Fibroblast of lung (primary cell): Measurements from ENCODE around the gene ARMCX2. TPM values are rescaled to one million over a fixed set of nuclear protein-coding genes. Genes with fewer than 3 reads are reported as not detected.

Experiments
- DNase-seq, 2 donors: peaks; one replicate each; pipeline versions ENCODE4 v3.0.0 to v3.0.0-alpha.2; 2010; ENCODE audit warnings: low read depth in 2 of 2
- H2AFZ ChIP-seq: 2 replicates; pipeline ENCODE4 v1.5.1; 2012; ENCODE audit warnings: low read length, control low read depth, inconsistent platforms
- H3K27ac ChIP-seq: 2 replicates; pipeline ENCODE4 v1.5.1; 2011; ENCODE audit warnings: low read length, control low read depth; ENCODE audit not compliant: insufficient read depth
- H3K27me3 ChIP-seq: 2 replicates; pipeline ENCODE4 v1.5.1; 2011; ENCODE audit warnings: mild to moderate bottlenecking, low read length; ENCODE audit not compliant: control insufficient read depth, insufficient read depth
- H3K36me3 ChIP-seq: 2 replicates; pipeline ENCODE4 v1.5.1; 2011; ENCODE audit warnings: low read length; ENCODE audit not compliant: control insufficient read depth, insufficient read depth
- H3K4me1 ChIP-seq: 2 replicates; pipeline ENCODE4 v1.5.1; 2011; ENCODE audit warnings: low read length; ENCODE audit not compliant: control insufficient read depth, insufficient read depth; ENCODE audit errors: extremely low read depth
- H3K4me2 ChIP-seq: 2 replicates; pipeline ENCODE4 v1.5.1; 2011; ENCODE audit warnings: low read length, control low read depth; ENCODE audit not compliant: insufficient read depth; ENCODE audit errors: extremely low read depth
- H3K4me3 ChIP-seq, 4 experiments: fragments of 200-600 bp in 1 of 4; sonication (generic) in 1 of 4; replicated peaks in 1 of 4; 2 replicates each; pipeline ENCODE4 v1.5.1; 2011 to 2016; ENCODE audit warnings: low read length in 4 of 4, low read depth in 3 of 4, mild to moderate bottlenecking in 3 of 4, control low read depth in 2 of 4, inconsistent platforms in 1 of 4, mixed read lengths in 1 of 4; ENCODE audit not compliant: insufficient read depth in 1 of 4; ENCODE audit errors: control extremely low read depth in 1 of 4
- H3K79me2 ChIP-seq: 2 replicates; pipeline ENCODE4 v1.5.1; 2012; ENCODE audit warnings: mild to moderate bottlenecking, low read length, inconsistent platforms; ENCODE audit not compliant: control insufficient read depth, insufficient read depth
- H3K9ac ChIP-seq: 2 replicates; pipeline ENCODE4 v1.5.1; 2011; ENCODE audit warnings: mild to moderate bottlenecking, low read length, control low read depth; ENCODE audit not compliant: insufficient read depth
- H3K9me3 ChIP-seq: 2 replicates; pipeline ENCODE4 v1.5.1; 2012; ENCODE audit warnings: low read depth, low read length; ENCODE audit not compliant: control insufficient read depth, insufficient read depth
- H4K20me1 ChIP-seq: 2 replicates; pipeline ENCODE4 v1.5.1; 2011; ENCODE audit warnings: low read length; ENCODE audit not compliant: control insufficient read depth, insufficient read depth; ENCODE audit errors: extremely low read depth
- CTCF ChIP-seq, 2 donors: IDR thresholded peaks in 1 of 2; conservative IDR thresholded peaks in 1 of 2; 1 replicate in 1 of 2; 2 replicates in 1 of 2; pipeline ENCODE4 v1.5.1; 2011 to 2012; ENCODE audit warnings: low read length in 2 of 2, control low read depth in 1 of 2, inconsistent platforms in 1 of 2, low read depth in 1 of 2, mild to moderate bottlenecking in 1 of 2
- EZH2 ChIP-seq: IDR thresholded peaks from 2 replicates; pipeline ENCODE4 v1.5.1; 2012; ENCODE audit warnings: low read length, control low read depth, mild to moderate bottlenecking; ENCODE audit errors: missing control alignments
- polyA plus RNA-seq, 2 donors: library from polyadenylated mRNA; depleted of rRNA in 1 of 2; stranded (reverse) in 1 of 2; unstranded in 1 of 2; fragments of >200 nt; gene quantifications; 2 replicates each; pipeline ENCODE4 v1.2.1, GENCODE V29; 2011 to 2012; ENCODE audit warnings: missing spikeins in 1 of 2
- total RNA-seq: library from RNA; depleted of rRNA; stranded (reverse); fragments of >200 nt; gene quantifications from 2 replicates; pipeline ENCODE4 v1.2.1, GENCODE V29; 2014

The ARMCX2 gene
- total and polyA plus RNA-seq, 2 donors (not counting 1 experiment from before 2014, with no cell fraction given) = 66.2 to 107 TPM

GRCh38 chrX:101676571-101676970 is 16.9 kb upstream of the ARMCX2 start:
- Histone ChIP-seq H3K27me3 (no peaks in the 10 kb centered on the region), H3K4me1 (no peaks in the 10 kb centered on the region), H3K9ac (no peak overlapping the region), H4K20me1 (no peaks in the 10 kb centered on the region), H3K4me2 (no peak overlapping the region), H3K36me3 (no peaks in the 10 kb centered on the region), H3K27ac (no peak overlapping the region), H3K9me3 (no peaks in the 10 kb centered on the region), H3K79me2 (no peaks in the 10 kb centered on the region), H2AFZ (no peak overlapping the region), H3K4me3 (no peak overlapping the region)
- DNase-seq = no peak
- no peak for TF ChIP-seq CTCF (conservative IDR thresholded peaks at IDR 0.05 in 1 of 2, IDR thresholded peaks at IDR 0.05 in 1 of 2; ENCODE audit: low read depth in 1 of 2, low read length in 2 of 2)
- TF ChIP-seq EZH2 = no peak

GRCh38 chrX:101668143-101668542 is 8.5 kb upstream of the ARMCX2 start:
- Histone ChIP-seq H3K9ac (no peak overlapping the region), H3K9me3 (no peaks in the 10 kb centered on the region), H3K4me3 (no peak overlapping the region), H3K27me3 (peaks cover 9% of the 10 kb centered on the region), H3K79me2 (no peaks in the 10 kb centered on the region), H3K4me1 (no peaks in the 10 kb centered on the region), H3K4me2 (no peak overlapping the region), H4K20me1 (no peaks in the 10 kb centered on the region), H3K27ac (no peak overlapping the region), H3K36me3 (no peaks in the 10 kb centered on the region), H2AFZ (no peak overlapping the region)
- DNase-seq = peak in 1 of 2 donors; percentile 29
- TF ChIP-seq EZH2 = no peak
- TF ChIP-seq CTCF (conservative IDR thresholded peaks at IDR 0.05 in 1 of 2, IDR thresholded peaks at IDR 0.05 in 1 of 2; ENCODE audit: low read depth in 1 of 2, low read length in 2 of 2) = no peak

GRCh38 chrX:101658661-101659491 is 774 bp downstream of the ARMCX2 start:
- Histone ChIP-seq H3K36me3 (peaks cover 3% of the 10 kb centered on the region), H3K4me3 (peak overlapping the region; percentile 58 to 67 (median 66)), H3K9me3 (no peaks in the 10 kb centered on the region), H2AFZ (peak overlapping the region; percentile 55), H3K79me2 (no peaks in the 10 kb centered on the region), H4K20me1 (no peaks in the 10 kb centered on the region), H3K27ac (no peak overlapping the region), H3K4me1 (no peaks in the 10 kb centered on the region), H3K4me2 (peak overlapping the region; percentile 40), H3K27me3 (no peaks in the 10 kb centered on the region), H3K9ac (peak overlapping the region; percentile 46)
- peak; percentile 40 to 48 for DNase-seq
- TF ChIP-seq EZH2 (no peak), CTCF (conservative IDR thresholded peaks at IDR 0.05 in 1 of 2, IDR thresholded peaks at IDR 0.05 in 1 of 2; ENCODE audit: low read depth in 1 of 2, low read length in 2 of 2) (no peak)
